Esophagus squamous epithelium (tissue), 4 donors: ENCODE results near the gene HTATIP2.

ENCODE experiments used
- POLR2A ChIP-seq, 4 donors: fragments of 450-650 bp; IDR thresholded peaks; one replicate each; pipeline ENCODE4 v1.6.1; 2017; ENCODE audit warnings: antibody characterized with exemption in 4 of 4, mild to moderate bottlenecking in 4 of 4, moderate library complexity in 3 of 4
- TF ChIP-seq, protein P1 (sequence below), 6 experiments: fragments of 450-650 bp in 4 of 6; fragments of 200-600 bp in 2 of 6; sonication (generic) in 2 of 6; IDR thresholded peaks; one replicate each; pipeline ENCODE4 v1.5.1; 2016 to 2019; ENCODE audit warnings: antibody characterized with exemption in 6 of 6, mild to moderate bottlenecking in 4 of 6, moderate library complexity in 4 of 6

DNA sequence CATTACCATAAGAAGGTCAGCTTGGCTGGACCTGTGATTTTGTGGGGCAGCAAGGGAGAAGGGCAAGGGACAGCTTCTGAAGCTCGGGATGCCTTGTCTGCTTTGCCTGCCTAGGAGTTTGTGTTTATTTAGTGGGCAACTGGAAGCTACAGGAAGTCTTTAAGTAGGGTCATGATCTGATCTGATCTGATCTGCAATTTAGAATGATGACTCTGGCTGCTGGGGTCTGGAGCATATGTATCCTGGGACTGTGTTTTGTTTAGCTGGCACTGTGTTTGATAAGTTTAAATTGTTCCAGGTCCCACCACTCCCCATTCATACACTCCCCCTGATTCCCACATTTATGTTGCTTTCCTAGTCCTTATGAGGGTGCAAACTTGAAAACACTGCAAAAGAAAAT is 47.7 kb upstream of the HTATIP2 start:
- no peak for TF ChIP-seq POLR2A (IDR thresholded peaks at IDR 0.05)
- TF ChIP-seq, protein P1, sequence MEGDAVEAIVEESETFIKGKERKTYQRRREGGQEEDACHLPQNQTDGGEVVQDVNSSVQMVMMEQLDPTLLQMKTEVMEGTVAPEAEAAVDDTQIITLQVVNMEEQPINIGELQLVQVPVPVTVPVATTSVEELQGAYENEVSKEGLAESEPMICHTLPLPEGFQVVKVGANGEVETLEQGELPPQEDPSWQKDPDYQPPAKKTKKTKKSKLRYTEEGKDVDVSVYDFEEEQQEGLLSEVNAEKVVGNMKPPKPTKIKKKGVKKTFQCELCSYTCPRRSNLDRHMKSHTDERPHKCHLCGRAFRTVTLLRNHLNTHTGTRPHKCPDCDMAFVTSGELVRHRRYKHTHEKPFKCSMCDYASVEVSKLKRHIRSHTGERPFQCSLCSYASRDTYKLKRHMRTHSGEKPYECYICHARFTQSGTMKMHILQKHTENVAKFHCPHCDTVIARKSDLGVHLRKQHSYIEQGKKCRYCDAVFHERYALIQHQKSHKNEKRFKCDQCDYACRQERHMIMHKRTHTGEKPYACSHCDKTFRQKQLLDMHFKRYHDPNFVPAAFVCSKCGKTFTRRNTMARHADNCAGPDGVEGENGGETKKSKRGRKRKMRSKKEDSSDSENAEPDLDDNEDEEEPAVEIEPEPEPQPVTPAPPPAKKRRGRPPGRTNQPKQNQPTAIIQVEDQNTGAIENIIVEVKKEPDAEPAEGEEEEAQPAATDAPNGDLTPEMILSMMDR (IDR thresholded peaks at IDR 0.05), result no peak
